MM.1S (cell line): Measurements from ENCODE around the gene CTSK.
"Not testable (repeated sequence)": the region's sequence is repeated elsewhere in the genome, so short reads cannot be mapped to it uniquely, and the experiment has no call there.

ENCODE experiments used
- DNase-seq: peaks from one replicate; pipeline ENCODE4 v3.0.0-alpha.2; 2015
- H2AFZ ChIP-seq: fragments of 300-600 bp; sonication (generic); 2 replicates; pipeline ENCODE4 v1.6.0; 2016; ENCODE audit warnings: antibody characterized with exemption, low read length
- H3F3A ChIP-seq: fragments of 300-600 bp; sonication (generic); 2 replicates; pipeline ENCODE4 v1.6.1; 2016; ENCODE audit warnings: mild to moderate bottlenecking, antibody characterized with exemption, low read length, moderate library complexity, mixed read lengths; ENCODE audit not compliant: insufficient read depth
- H3K27ac ChIP-seq: fragments of 300-600 bp; sonication (generic); 2 replicates; pipeline ENCODE4 v1.5.1; 2016; ENCODE audit warnings: mild to moderate bottlenecking, low read length
- H3K27me3 ChIP-seq: fragments of 300-600 bp; sonication (generic); replicated peaks from 2 replicates; pipeline ENCODE4 v1.6.0; 2016; ENCODE audit warnings: low read length; ENCODE audit not compliant: insufficient read depth
- H3K36me3 ChIP-seq: fragments of 300-600 bp; sonication (generic); replicated peaks from 2 replicates; pipeline ENCODE4 v1.6.1; 2016; ENCODE audit warnings: mild to moderate bottlenecking, low read length, mixed read lengths; ENCODE audit not compliant: insufficient read depth
- H3K4me1 ChIP-seq: fragments of 300-600 bp; sonication (generic); 2 replicates; pipeline ENCODE4 v1.6.1; 2016; ENCODE audit warnings: low read length, mixed read lengths
- H3K4me2 ChIP-seq: fragments of 300-600 bp; sonication (generic); 2 replicates; pipeline ENCODE4 v1.6.0; 2016; ENCODE audit warnings: low read depth, low read length
- H3K4me3 ChIP-seq: fragments of 300-600 bp; sonication (generic); 2 replicates; pipeline ENCODE4 v1.5.1; 2016; ENCODE audit warnings: low read length, mixed read lengths
- H3K79me2 ChIP-seq: fragments of 300-600 bp; sonication (generic); 2 replicates; pipeline ENCODE4 v1.6.1; 2016; ENCODE audit warnings: mixed run types, low read length, mixed read lengths
- H3K9ac ChIP-seq: fragments of 300-600 bp; sonication (generic); 2 replicates; pipeline ENCODE4 v1.6.1; 2016; ENCODE audit warnings: low read length, mixed read lengths
- H3K9me2 ChIP-seq: fragments of 300-600 bp; sonication (generic); replicated peaks from 2 replicates; pipeline ENCODE4 v1.6.1; 2016; ENCODE audit warnings: mild to moderate bottlenecking, low read length, mixed read lengths; ENCODE audit not compliant: insufficient read depth
- H3K9me3 ChIP-seq: fragments of 300-600 bp; sonication (generic); replicated peaks from 2 replicates; pipeline ENCODE4 v1.6.1; 2016; ENCODE audit warnings: mild to moderate bottlenecking, low read length, mixed read lengths; ENCODE audit not compliant: insufficient read depth
- H4K20me1 ChIP-seq: fragments of 300-600 bp; sonication (generic); 2 replicates; pipeline ENCODE4 v1.6.1; 2016; ENCODE audit warnings: mild to moderate bottlenecking, low read length, moderate library complexity, mixed read lengths; ENCODE audit not compliant: insufficient read depth
- CTCF ChIP-seq: fragments of 300-600 bp; sonication (generic); IDR thresholded peaks from 2 replicates; pipeline ENCODE4 v1.5.1; 2016; ENCODE audit warnings: antibody characterized with exemption, low read length, mixed read lengths
- EZH2 ChIP-seq: fragments of 300-600 bp; sonication (generic); optimal IDR thresholded peaks from 2 replicates; pipeline ENCODE3; 2017; ENCODE audit warnings: low read depth, mild to moderate bottlenecking, antibody characterized with exemption, low read length, mixed read lengths
- EZH2phosphoT487 ChIP-seq: fragments of 300-600 bp; sonication (generic); IDR thresholded peaks from 2 replicates; pipeline ENCODE4 v1.6.1; 2018; ENCODE audit warnings: antibody characterized with exemption, low read length

CTSK gene

GRCh38 chr1:150799089-150799488 lies 9.0 kb downstream of the CTSK start:
- H2AFZ ChIP-seq = no peak overlapping the region
- no peaks in the 10 kb centered on the region for H3K9me3 ChIP-seq
- no peaks in the 10 kb centered on the region for H3K36me3 ChIP-seq
- no peaks in the 10 kb centered on the region for H4K20me1 ChIP-seq
- no peaks in the 10 kb centered on the region for H3K4me1 ChIP-seq
- H3K4me2 ChIP-seq = no peak overlapping the region
- H3K79me2 ChIP-seq = no peaks in the 10 kb centered on the region
- H3K27ac ChIP-seq = no peak overlapping the region
- DNase-seq = no peak
- H3K4me3 ChIP-seq = no peak overlapping the region
- H3F3A ChIP-seq = no peaks in the 10 kb centered on the region
- no peak for TF ChIP-seq CTCF
- TF ChIP-seq EZH2 = no peak
- TF ChIP-seq EZH2phosphoT487 = no peak
- H3K9ac ChIP-seq = no peak overlapping the region
- no peaks in the 10 kb centered on the region for H3K9me2 ChIP-seq
- H3K27me3 ChIP-seq = no peaks in the 10 kb centered on the region

- no peaks in the 10 kb centered on the region for H4K20me1 ChIP-seq
- H3K9me2 ChIP-seq = no peaks in the 10 kb centered on the region
- H3K27ac ChIP-seq = no peak overlapping the region
- H3K79me2 ChIP-seq = no peaks in the 10 kb centered on the region
- no peak for DNase-seq
- H3K4me3 ChIP-seq = no peak overlapping the region
- H3F3A ChIP-seq = no peaks in the 10 kb centered on the region
- H3K4me1 ChIP-seq = no peaks in the 10 kb centered on the region
- H2AFZ ChIP-seq = no peak overlapping the region
- H3K36me3 ChIP-seq = no peaks in the 10 kb centered on the region
- H3K9me3 ChIP-seq = no peaks in the 10 kb centered on the region
- H3K27me3 ChIP-seq = no peaks in the 10 kb centered on the region
- H3K4me2 ChIP-seq = no peak overlapping the region
- no peak for TF ChIP-seq CTCF
- no peak for TF ChIP-seq EZH2phosphoT487
- TF ChIP-seq EZH2 = no peak
- no peak overlapping the region for H3K9ac ChIP-seq
These were observed 9.5 kb downstream of the CTSK start for GRCh38 chr1:150798525-150798924.

GRCh38 chr1:150796374-150796773 lies 11.7 kb downstream of the CTSK start:
- no peak overlapping the region for H3K27ac ChIP-seq
- no peaks in the 10 kb centered on the region for H3K27me3 ChIP-seq
- no peaks in the 10 kb centered on the region for H3K4me1 ChIP-seq
- H3K79me2 ChIP-seq = no peaks in the 10 kb centered on the region
- H3K4me2 ChIP-seq = no peak overlapping the region
- H3F3A ChIP-seq = no peaks in the 10 kb centered on the region
- H3K4me3 ChIP-seq = no peak overlapping the region
- TF ChIP-seq EZH2 = no peak
- TF ChIP-seq EZH2phosphoT487 = no peak
- TF ChIP-seq CTCF = no peak
- H4K20me1 ChIP-seq = no peaks in the 10 kb centered on the region
- H3K9me3 ChIP-seq = no peaks in the 10 kb centered on the region
- no peak for DNase-seq
- no peaks in the 10 kb centered on the region for H3K36me3 ChIP-seq
- no peak overlapping the region for H3K9ac ChIP-seq
- H2AFZ ChIP-seq = no peak overlapping the region
- no peaks in the 10 kb centered on the region for H3K9me2 ChIP-seq

GRCh38 chr1:150793778-150794177 lies 14.3 kb downstream of the CTSK start:
- H3K4me2 ChIP-seq, H3K9me3 ChIP-seq, H3K79me2 ChIP-seq, H3K4me1 ChIP-seq, H2AFZ ChIP-seq, H3K36me3 ChIP-seq, DNase-seq, H3K9me2 ChIP-seq, H3K9ac ChIP-seq, H3K4me3 ChIP-seq, H4K20me1 ChIP-seq, H3F3A ChIP-seq, H3K27me3 ChIP-seq, H3K27ac ChIP-seq: not testable (repeated sequence)
